ENCODE results near the gene COL4A2.

DNA sequence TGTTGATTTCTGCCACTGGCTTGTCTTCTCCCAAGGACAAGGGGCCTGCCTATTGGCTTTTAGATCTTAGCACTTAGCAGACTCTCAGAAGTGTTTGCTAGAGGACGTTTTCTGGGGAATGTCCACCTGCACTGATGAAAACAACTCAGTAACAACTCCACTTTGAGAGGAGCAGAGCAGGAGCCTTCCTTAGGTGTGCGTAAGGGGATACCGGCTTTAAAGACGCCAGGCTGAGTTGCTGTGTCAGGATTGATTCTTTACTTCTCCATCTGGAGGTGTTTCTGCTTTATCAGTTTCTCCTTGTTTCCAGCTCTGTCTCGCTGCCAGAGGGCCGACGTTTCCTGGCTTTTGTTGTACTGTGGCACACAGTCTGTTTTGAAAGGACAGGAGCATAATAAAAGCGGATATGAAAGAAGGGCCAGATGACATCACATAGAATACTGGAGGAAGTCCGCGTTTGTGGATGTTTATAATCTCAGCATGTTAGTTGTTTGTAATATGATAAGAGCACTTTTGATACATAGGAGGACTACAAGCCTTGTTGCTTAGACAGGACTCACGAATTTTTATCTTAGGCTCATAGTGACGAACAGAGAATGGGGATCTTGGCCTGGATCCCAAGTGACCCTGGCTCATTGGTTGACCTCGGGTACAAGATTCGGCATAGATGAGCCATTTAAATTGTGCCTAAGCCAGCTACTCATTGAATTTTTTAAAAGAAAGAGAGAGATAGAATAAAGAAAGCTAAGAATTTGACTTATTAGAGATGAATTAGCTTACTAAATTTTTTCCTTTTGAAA lies 34.6 kb downstream of the COL4A2 start:
- TF ChIP-seq, protein P1, sequence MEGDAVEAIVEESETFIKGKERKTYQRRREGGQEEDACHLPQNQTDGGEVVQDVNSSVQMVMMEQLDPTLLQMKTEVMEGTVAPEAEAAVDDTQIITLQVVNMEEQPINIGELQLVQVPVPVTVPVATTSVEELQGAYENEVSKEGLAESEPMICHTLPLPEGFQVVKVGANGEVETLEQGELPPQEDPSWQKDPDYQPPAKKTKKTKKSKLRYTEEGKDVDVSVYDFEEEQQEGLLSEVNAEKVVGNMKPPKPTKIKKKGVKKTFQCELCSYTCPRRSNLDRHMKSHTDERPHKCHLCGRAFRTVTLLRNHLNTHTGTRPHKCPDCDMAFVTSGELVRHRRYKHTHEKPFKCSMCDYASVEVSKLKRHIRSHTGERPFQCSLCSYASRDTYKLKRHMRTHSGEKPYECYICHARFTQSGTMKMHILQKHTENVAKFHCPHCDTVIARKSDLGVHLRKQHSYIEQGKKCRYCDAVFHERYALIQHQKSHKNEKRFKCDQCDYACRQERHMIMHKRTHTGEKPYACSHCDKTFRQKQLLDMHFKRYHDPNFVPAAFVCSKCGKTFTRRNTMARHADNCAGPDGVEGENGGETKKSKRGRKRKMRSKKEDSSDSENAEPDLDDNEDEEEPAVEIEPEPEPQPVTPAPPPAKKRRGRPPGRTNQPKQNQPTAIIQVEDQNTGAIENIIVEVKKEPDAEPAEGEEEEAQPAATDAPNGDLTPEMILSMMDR (IDR thresholded peaks at IDR 0.05; ENCODE audit: low read length): no peak
- TF ChIP-seq EZH2 (optimal IDR thresholded peaks at IDR 0.05; ENCODE audit: low read depth, low read length) (no peak), EZH2phosphoT487 (IDR thresholded peaks at IDR 0.05; ENCODE audit: low read length) (no peak)

All from MM.1S (cell line).